ENCODE measurements around the gene RPS6KL1.

GRCh38 chr14:74954947-74955228 lies 31.8 kb upstream of the RPS6KL1 start:
- no peak for TF ChIP-seq YY1 (IDR thresholded peaks at IDR 0.05; ENCODE audit: insufficient read depth, insufficient read length)
- TF ChIP-seq ZNF274 (IDR thresholded peaks at IDR 0.05; ENCODE audit: low read depth, low read length), result no peak
- no peak for TF ChIP-seq SUZ12 (IDR thresholded peaks at IDR 0.05; ENCODE audit: extremely low read depth, insufficient read depth, insufficient read length)

All from NT2/D1 (cell line).